ENCODE measurements around the gene EHD1.

DNA sequence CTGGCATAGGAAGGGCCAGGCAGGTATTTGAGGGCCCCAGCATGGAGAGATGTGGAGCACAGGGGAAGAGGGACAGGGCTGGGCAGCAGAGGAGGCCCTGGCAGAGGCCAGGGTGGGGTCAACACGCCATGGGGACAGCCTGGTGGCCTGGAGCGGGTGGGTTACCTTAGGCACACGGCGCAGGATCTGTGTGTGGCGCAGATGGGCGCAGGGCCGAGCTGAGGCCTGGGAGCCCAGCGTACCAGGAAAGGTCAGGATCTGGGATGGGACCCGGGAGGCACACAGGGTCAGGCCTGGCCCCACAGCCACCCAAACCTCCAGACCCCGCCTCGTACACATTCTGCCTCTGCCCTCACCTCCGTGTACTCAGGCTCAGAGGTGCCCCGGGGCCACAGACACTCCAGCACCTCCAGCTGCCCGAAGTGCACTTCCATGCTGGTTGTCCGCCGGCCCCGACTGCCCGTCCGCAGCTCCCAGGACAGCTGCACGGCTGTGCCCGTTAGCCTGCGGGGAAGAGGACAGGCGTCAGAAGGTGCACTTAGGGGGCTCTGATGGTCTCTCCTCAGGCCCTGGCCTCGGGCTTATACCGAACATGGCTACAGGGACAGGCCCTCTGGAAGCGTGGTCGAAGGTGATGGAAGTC, 32.2 kb upstream of the EHD1 start:
- TF ChIP-seq POLR2A (IDR thresholded peaks at IDR 0.05; ENCODE audit: low read depth, low read length) (no peak), POLR2AphosphoS5 (IDR thresholded peaks at IDR 0.05; ENCODE audit: low read depth, low read length) (no peak)
